Testis (tissue), 3 donors: ENCODE measurements around the gene MTFP1. TPM values are rescaled to one million over a fixed set of nuclear protein-coding genes. Genes with fewer than 3 reads are reported as not detected.

Source experiments
- DNase-seq: peaks from one replicate; pipeline ENCODE4 v3.0.0-alpha.2; 2019
- H3K27ac ChIP-seq, 2 donors: fragments of 200-600 bp; sonication (generic); one replicate each; pipeline ENCODE4 v1.5.1; 2019
- H3K27me3 ChIP-seq: fragments of 200-600 bp; sonication (generic); one replicate; pipeline ENCODE4 v1.5.1; 2019
- H3K36me3 ChIP-seq: fragments of 200-600 bp; sonication (generic); one replicate; pipeline ENCODE4 v1.5.1; 2017; ENCODE audit warnings: low read depth; ENCODE audit errors: missing control alignments
- H3K4me1 ChIP-seq: fragments of 200-600 bp; sonication (generic); one replicate; pipeline ENCODE4 v1.5.1; 2019
- H3K4me3 ChIP-seq, 2 donors: fragments of 200-600 bp; sonication (generic); one replicate each; pipeline ENCODE4 v1.5.1; 2017 to 2019
- H3K9me3 ChIP-seq: fragments of 200-600 bp; sonication (generic); one replicate; pipeline ENCODE4 v1.5.1; 2017
- CTCF ChIP-seq, 3 experiments: fragments of 450-650 bp in 2 of 3; fragments of 200-600 bp in 1 of 3; sonication (generic) in 1 of 3; IDR thresholded peaks; one replicate each; pipeline ENCODE4 v1.5.1; 2016 to 2019; ENCODE audit warnings: antibody characterized with exemption in 3 of 3, mild to moderate bottlenecking in 2 of 3, moderate library complexity in 1 of 3
- POLR2A ChIP-seq: fragments of 450-650 bp; IDR thresholded peaks from one replicate; pipeline ENCODE4 v1.6.1; 2017; ENCODE audit warnings: antibody characterized with exemption, mild to moderate bottlenecking, moderate library complexity
- WGBS, 2 donors: methylation state at CpG; one replicate each; pipeline ENCODE4 v1.1.5; 2018; 5-methylcytosine and 5-hydroxymethylcytosine counted together
- intact Hi-C: fragments of 100-400 bp; cut with DNase I; formaldehyde crosslinking; loops from one replicate; pipeline ENCODE4 v1.15.1; 2023; ENCODE audit warnings: low total_unique reads
- polyA plus RNA-seq: library from polyadenylated mRNA; stranded (reverse); fragments of 350-450 nt; fragmentation: Illumina TruSeq; extraction: RNeasy Lipid Tissue Mini Kit (QIAGEN cat#74804); gene quantifications from one replicate; pipeline ENCODE4 v1.2.3, GENCODE V29; 2014; ENCODE audit warnings: low read depth, low replicate concordance; ENCODE audit not compliant: insufficient read depth
- total RNA-seq, 2 donors: library from RNA; depleted of rRNA; stranded (reverse); fragments of >200 nt; gene quantifications; one replicate each; pipeline ENCODE4 v1.2.3, GENCODE V29; 2016

The MTFP1 gene
- total and polyA plus RNA-seq, 3 donors from 2014 or later: 5.7 to 13.2 (median 9.3) TPM

GRCh38 chr22:30421695-30422480, 3.7 kb upstream of the MTFP1 start:
- DNase-seq: no peak

GRCh38 chr22:30422481-30423300, 2.9 kb upstream of the MTFP1 start:
- WGBS, 2 donors: 17 to 19% methylated on average over 16 to 18 of the region's 18 CpGs
- DNase-seq: peak; percentile 49
- no peaks in the 10 kb centered on the region for H3K36me3 ChIP-seq
- no peaks in the 10 kb centered on the region for H3K9me3 ChIP-seq
- TF ChIP-seq CTCF (IDR thresholded peaks at IDR 0.05) (no peak), POLR2A (no peak)
- peaks cover 54% of the 10 kb centered on the region for H3K4me1 ChIP-seq
- intact Hi-C loops: no loop called here
- peak overlapping the region; percentile 77 to 85 for H3K4me3 ChIP-seq
- H3K27me3 ChIP-seq: no peaks in the 10 kb centered on the region
- H3K27ac ChIP-seq: peak overlapping the region; percentile 94 to 96

More at GRCh38 chr22:30421695-30422480, 3.7 kb upstream of the MTFP1 start:
- H3K9me3 ChIP-seq: no peaks in the 10 kb centered on the region
- 49 to 60% methylated on average over 8 of the region's 8 CpGs for WGBS, 2 donors
- TF ChIP-seq CTCF (IDR thresholded peaks at IDR 0.05) (no peak), POLR2A (no peak)
- peak overlapping the region; percentile 94 to 96 for H3K27ac ChIP-seq
- H3K27me3 ChIP-seq: no peaks in the 10 kb centered on the region
- peaks cover 54% of the 10 kb centered on the region for H3K4me1 ChIP-seq
- no peak overlapping the region for H3K4me3 ChIP-seq
- H3K36me3 ChIP-seq: no peaks in the 10 kb centered on the region
- intact Hi-C loops: no loop called here

- H3K4me1 ChIP-seq: peaks cover 54% of the 10 kb centered on the region
Measured at GRCh38 chr22:30423301-30423958, 2.1 kb upstream of the MTFP1 start.

More at GRCh38 chr22:30423301-30423958, 2.1 kb upstream of the MTFP1 start:
- peak; percentile 54 for DNase-seq
- no peaks in the 10 kb centered on the region for H3K9me3 ChIP-seq
- intact Hi-C loops: no loop called here
- peak overlapping the region; percentile 94 to 96 for H3K27ac ChIP-seq
- WGBS, 2 donors: 0 to 2% methylated on average over 13 to 43 of the region's 45 CpGs
- H3K27me3 ChIP-seq: no peaks in the 10 kb centered on the region
- peak overlapping the region; percentile 77 to 85 for H3K4me3 ChIP-seq
- H3K36me3 ChIP-seq: no peaks in the 10 kb centered on the region
- peak; percentile 19 for TF ChIP-seq POLR2A
- TF ChIP-seq CTCF (IDR thresholded peaks at IDR 0.05): no peak
